Peyer's patch (tissue), 4 donors: ENCODE results near the gene MCF2L. TPM values are rescaled to one million over a fixed set of nuclear protein-coding genes. Genes with fewer than 3 reads are reported as not detected.

Experiments used
- DNase-seq, 3 donors: peaks; one replicate each; pipeline ENCODE4 v3.0.0-alpha.2; 2017 to 2019
- H3K27ac ChIP-seq, 4 donors: fragments of 200-600 bp; sonication (generic); one replicate each; pipeline ENCODE4 v1.5.1; 2016 to 2019
- H3K27me3 ChIP-seq, 2 donors: fragments of 200-600 bp; sonication (generic); one replicate each; pipeline ENCODE4 v1.5.1; 2019
- H3K36me3 ChIP-seq, 3 donors: fragments of 200-600 bp; sonication (generic); one replicate each; pipeline ENCODE4 v1.5.1; 2016 to 2019
- H3K4me1 ChIP-seq, 4 donors: fragments of 200-600 bp; sonication (generic); one replicate each; pipeline ENCODE4 v1.5.1; 2016 to 2019
- H3K4me3 ChIP-seq, 4 donors: fragments of 200-600 bp; sonication (generic); 1 replicate in 3 of 4; 2 replicates in 1 of 4; pipeline ENCODE4 v1.5.1; 2016 to 2019; ENCODE audit warnings: mild to moderate bottlenecking in 1 of 4
- H3K9me3 ChIP-seq, 4 donors: fragments of 200-600 bp; sonication (generic); one replicate each; pipeline ENCODE4 v1.5.1; 2016 to 2019; ENCODE audit warnings: mild to moderate bottlenecking in 1 of 4
- CTCF ChIP-seq, 6 experiments: fragments of 450-650 bp in 4 of 6; fragments of 200-600 bp in 2 of 6; sonication (generic) in 1 of 6; IDR thresholded peaks; one replicate each; pipeline ENCODE4 v1.5.1; 2017 to 2019; ENCODE audit warnings: antibody characterized with exemption in 6 of 6, mild to moderate bottlenecking in 3 of 6, moderate library complexity in 1 of 6
- POLR2A ChIP-seq, 2 donors: fragments of 450-650 bp; IDR thresholded peaks; one replicate each; pipeline ENCODE4 v1.5.1; 2017; ENCODE audit warnings: antibody characterized with exemption in 2 of 2, mild to moderate bottlenecking in 2 of 2, moderate library complexity in 2 of 2
- total RNA-seq, 4 donors: library from RNA; depleted of rRNA; stranded (reverse); fragments of >200 nt; gene quantifications; one replicate each; pipeline ENCODE4 v1.1.0, GENCODE V29; 2016

The MCF2L gene
- total RNA-seq, 4 donors from 2014 or later = 81.4 to 165 (median 149) TPM

- TF ChIP-seq POLR2A (IDR thresholded peaks at IDR 0.05) (no peak), CTCF (IDR thresholded peaks at IDR 0.05) (no peak)
- Histone ChIP-seq H3K27me3 (no peaks in the 10 kb centered on the region), H3K27ac (no peak overlapping the region), H3K36me3 (no peaks in the 10 kb centered on the region), H3K9me3 (no peaks in the 10 kb centered on the region), H3K4me1 (peaks cover 0 to 17% (median 11%) of the 10 kb centered on the region in 4 donors), H3K4me3 (no peak overlapping the region)
- DNase-seq = no peak
These were observed 180.0 kb downstream of the MCF2L start for GRCh38 chr13:113148940-113149503.

Other genes with a start within 250 kb of the MCF2L start
- 1 to 10 TPM in 2 of 4 donors, not detected in 2; 1.9 to 2.9 TPM for gene F7, start 136.6 kb downstream of the MCF2L start, total RNA-seq
- gene F10, start 153.6 kb downstream of the MCF2L start, total RNA-seq = 10 to 100 TPM in 3 of 4 donors, 1 to 10 TPM in 1; 4.1 to 22.5 (median 11.8) TPM
- under 1 TPM in 1 of 4 donors, not detected in 3; 0.53 TPM for gene PROZ, start 189.4 kb downstream of the MCF2L start, total RNA-seq
- 10 to 100 TPM; 24.9 to 42.1 (median 36.8) TPM for gene PCID2, start 239.5 kb downstream of the MCF2L start, total RNA-seq
- gene CUL4A, start 240.4 kb downstream of the MCF2L start, total RNA-seq = 100 to 1,000 TPM in 3 of 4 donors, 10 to 100 TPM in 1; 83.9 to 206 (median 114) TPM